ENCODE measurements around the gene XRCC4. TPM values are rescaled to one million over a fixed set of nuclear protein-coding genes. Genes with fewer than 3 reads are reported as not detected.

Gene XRCC4
- total RNA-seq, 1 donor = 8.0 TPM

GRCh38 chr5:83377131-83377865, 300.0 kb downstream of the XRCC4 start:
- Histone ChIP-seq H2AFZ (ENCODE audit: low read length) (peak overlapping the region; percentile 36), H4K20me1 (ENCODE audit: insufficient read depth, low read length) (no peaks in the 10 kb centered on the region), H3K27ac (ENCODE audit: low read depth, low read length) (peak overlapping the region; percentile 47), H3K4me2 (ENCODE audit: insufficient read depth, low read length) (peak overlapping the region; percentile 31), H3K4me3 (ENCODE audit: insufficient read depth, low read length) (peak overlapping the region; percentile 1), H3K27me3 (ENCODE audit: insufficient read depth, low read length) (no peaks in the 10 kb centered on the region), H3K4me1 (ENCODE audit: insufficient read depth, low read length) (peaks cover 29% of the 10 kb centered on the region), H3K36me3 (ENCODE audit: insufficient read depth, low read length) (no peaks in the 10 kb centered on the region), H3K79me2 (ENCODE audit: insufficient read depth, low read length) (no peaks in the 10 kb centered on the region), H3K9me3 (ENCODE audit: low read depth, low read length) (no peaks in the 10 kb centered on the region)
- no peak for TF ChIP-seq CTCF (IDR thresholded peaks at IDR 0.05; ENCODE audit: extremely low read depth, low read depth, low read length)
- peak; percentile 44 for DNase-seq (ENCODE audit: insufficient read length, low spot score, missing footprints)

GRCh38 chr5:83378624-83379289, 301.4 kb downstream of the XRCC4 start:
- no peak overlapping the region for H2AFZ ChIP-seq (ENCODE audit: low read length)
- H3K36me3 ChIP-seq (ENCODE audit: insufficient read depth, low read length) = no peaks in the 10 kb centered on the region
- no peaks in the 10 kb centered on the region for H3K9me3 ChIP-seq (ENCODE audit: low read depth, low read length)
- H3K79me2 ChIP-seq (ENCODE audit: insufficient read depth, low read length) = no peaks in the 10 kb centered on the region
- TF ChIP-seq CTCF (IDR thresholded peaks at IDR 0.05; ENCODE audit: extremely low read depth, low read depth, low read length) = no peak
- H3K4me3 ChIP-seq (ENCODE audit: insufficient read depth, low read length) = no peak overlapping the region
- no peak for DNase-seq (ENCODE audit: insufficient read length, low spot score, missing footprints)
- H3K27me3 ChIP-seq (ENCODE audit: insufficient read depth, low read length) = no peaks in the 10 kb centered on the region
- H3K4me1 ChIP-seq (ENCODE audit: insufficient read depth, low read length) = peaks cover 29% of the 10 kb centered on the region
- H4K20me1 ChIP-seq (ENCODE audit: insufficient read depth, low read length) = no peaks in the 10 kb centered on the region
- no peak overlapping the region for H3K4me2 ChIP-seq (ENCODE audit: insufficient read depth, low read length)
- H3K27ac ChIP-seq (ENCODE audit: low read depth, low read length) = no peak overlapping the region

DNA sequence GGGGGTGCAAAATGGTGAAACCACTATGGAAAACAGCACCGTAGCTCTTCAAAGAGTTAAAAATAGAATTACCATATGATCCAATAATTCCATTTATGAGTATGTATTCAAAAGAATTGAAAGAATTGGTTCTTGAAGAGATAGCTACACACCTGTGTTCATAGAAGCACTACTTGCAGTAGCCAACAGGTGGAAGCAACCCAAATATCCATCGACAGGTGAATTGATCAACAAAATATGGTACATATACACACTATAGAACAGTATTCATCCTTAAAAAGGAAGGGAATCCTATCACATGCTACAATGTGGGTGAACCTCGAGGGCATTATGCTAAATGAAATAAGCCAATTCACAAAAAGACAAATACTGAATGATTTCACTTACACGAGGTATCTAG, 308.5 kb downstream of the XRCC4 start:
- Histone ChIP-seq H3K4me3 (ENCODE audit: insufficient read depth, low read length) (no peak overlapping the region), H3K27me3 (ENCODE audit: insufficient read depth, low read length) (no peaks in the 10 kb centered on the region), H3K79me2 (ENCODE audit: insufficient read depth, low read length) (no peaks in the 10 kb centered on the region), H2AFZ (ENCODE audit: low read length) (no peak overlapping the region), H3K9me3 (ENCODE audit: low read depth, low read length) (no peaks in the 10 kb centered on the region), H3K4me2 (ENCODE audit: insufficient read depth, low read length) (no peak overlapping the region), H3K36me3 (ENCODE audit: insufficient read depth, low read length) (no peaks in the 10 kb centered on the region), H4K20me1 (ENCODE audit: insufficient read depth, low read length) (no peaks in the 10 kb centered on the region), H3K4me1 (ENCODE audit: insufficient read depth, low read length) (peaks cover 7% of the 10 kb centered on the region), H3K27ac (ENCODE audit: low read depth, low read length) (no peak overlapping the region)
- no peak for DNase-seq (ENCODE audit: insufficient read length, low spot score, missing footprints)
- no peak for TF ChIP-seq CTCF (IDR thresholded peaks at IDR 0.05; ENCODE audit: extremely low read depth, low read depth, low read length)

DNA sequence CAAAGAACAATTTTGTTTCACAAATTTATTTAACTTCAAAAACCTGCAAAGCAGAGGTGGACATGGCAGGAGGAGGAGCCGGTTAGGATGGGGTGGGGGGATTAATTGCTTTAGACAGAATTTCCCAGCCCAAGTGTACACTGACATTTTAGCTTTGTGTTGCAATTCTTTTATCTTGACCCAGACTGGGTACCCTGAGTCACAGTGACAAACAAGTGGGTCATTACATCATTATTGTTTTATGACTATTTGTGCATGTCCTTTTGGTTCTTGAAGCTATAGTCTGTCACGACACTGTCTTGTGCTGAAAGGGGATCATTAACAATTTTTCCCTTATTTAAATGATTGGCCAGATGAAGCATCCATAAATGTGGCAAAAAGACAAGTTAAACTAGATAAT, 309.7 kb downstream of the XRCC4 start:
- peaks cover 7% of the 10 kb centered on the region for H3K4me1 ChIP-seq (ENCODE audit: insufficient read depth, low read length)
- DNase-seq (ENCODE audit: insufficient read length, low spot score, missing footprints) = no peak
- no peak overlapping the region for H3K4me3 ChIP-seq (ENCODE audit: insufficient read depth, low read length)
- H2AFZ ChIP-seq (ENCODE audit: low read length) = peak overlapping the region; percentile 43
- no peaks in the 10 kb centered on the region for H3K79me2 ChIP-seq (ENCODE audit: insufficient read depth, low read length)
- no peaks in the 10 kb centered on the region for H4K20me1 ChIP-seq (ENCODE audit: insufficient read depth, low read length)
- H3K9me3 ChIP-seq (ENCODE audit: low read depth, low read length) = no peaks in the 10 kb centered on the region
- no peak for TF ChIP-seq CTCF (IDR thresholded peaks at IDR 0.05; ENCODE audit: extremely low read depth, low read depth, low read length)
- H3K36me3 ChIP-seq (ENCODE audit: insufficient read depth, low read length) = no peaks in the 10 kb centered on the region
- H3K27me3 ChIP-seq (ENCODE audit: insufficient read depth, low read length) = no peaks in the 10 kb centered on the region
- H3K4me2 ChIP-seq (ENCODE audit: insufficient read depth, low read length) = no peak overlapping the region
- no peak overlapping the region for H3K27ac ChIP-seq (ENCODE audit: low read depth, low read length)
